GM19372 (cell line): ENCODE data around the gene ACSM2B.
"Not testable (repeated sequence)": the region's sequence is repeated elsewhere in the genome, so short reads cannot be mapped to it uniquely, and the experiment has no call there.

Experiments
- ATAC-seq: cut with Tn5 transposase; IDR thresholded peaks from one replicate; pipeline ENCODE4 v1.9.1; 2021; ENCODE audit warnings: mild to moderate bottlenecking, low read depth, moderate library complexity; ENCODE audit not compliant: unreplicated experiment

The ACSM2B gene

GRCh38 chr16:20576145-20576544, at the start of gene ACSM2B:
TSS of gene ACSM2B (minus strand) at chr16:20576367. CDS start at chr16:20564845, 11,522 bp downstream.
- ATAC-seq = not testable (repeated sequence)

GRCh38 chr16:20624882-20625807, 49.0 kb upstream of the ACSM2B start:
- no peak for ATAC-seq

- ATAC-seq = no peak
Measured at GRCh38 chr16:20624205-20624604, 48.0 kb upstream of the ACSM2B start.

- ATAC-seq = no peak
Measured at GRCh38 chr16:20622498-20622870, 46.3 kb upstream of the ACSM2B start.

GRCh38 chr16:20621406-20621805, 45.2 kb upstream of the ACSM2B start:
- no peak for ATAC-seq

GRCh38 chr16:20620770-20621169, 44.6 kb upstream of the ACSM2B start:
- ATAC-seq = no peak

- no peak for ATAC-seq
Measured at GRCh38 chr16:20620003-20620402, 43.8 kb upstream of the ACSM2B start.

GRCh38 chr16:20617271-20617670, 41.1 kb upstream of the ACSM2B start:
- no peak for ATAC-seq

GRCh38 chr16:20614186-20615141, 38.3 kb upstream of the ACSM2B start:
- ATAC-seq = no peak

GRCh38 chr16:20613481-20614185, 37.5 kb upstream of the ACSM2B start:
- no peak for ATAC-seq

GRCh38 chr16:20612551-20613480, 36.6 kb upstream of the ACSM2B start:
- no peak for ATAC-seq

- ATAC-seq = no peak
Measured at GRCh38 chr16:20611975-20612481, 35.9 kb upstream of the ACSM2B start.

GRCh38 chr16:20611350-20611902, 35.3 kb upstream of the ACSM2B start:
- ATAC-seq = no peak

- no peak for ATAC-seq
Measured at GRCh38 chr16:20610892-20611349, 34.8 kb upstream of the ACSM2B start.

GRCh38 chr16:20610211-20610891, 34.2 kb upstream of the ACSM2B start:
- ATAC-seq = no peak

GRCh38 chr16:20602205-20602604, 26.0 kb upstream of the ACSM2B start:
- not testable (repeated sequence) for ATAC-seq

GRCh38 chr16:20599475-20599874, 23.3 kb upstream of the ACSM2B start:
- ATAC-seq = not testable (repeated sequence)

- ATAC-seq = no peak
Measured at GRCh38 chr16:20598832-20599469, 22.8 kb upstream of the ACSM2B start.
